Chondrocyte (in vitro differentiated cells): ENCODE results near the gene SFXN2. TPM values are rescaled to one million over a fixed set of nuclear protein-coding genes. Genes with fewer than 3 reads are reported as not detected.
A peak's percentile ranks its signal among the peaks of the same experiment; 100 is the strongest.
"Not testable (repeated sequence)": the region's sequence is repeated elsewhere in the genome, so short reads cannot be mapped to it uniquely, and the experiment has no call there.

ENCODE experiments used
- DNase-seq: peaks from one replicate; pipeline ENCODE4 v3.0.0; 2021; ENCODE audit warnings: mixed read lengths, low spot score
- H3K27ac Mint-ChIP-seq: one replicate; pipeline ENCODE4 v1.8.0; 2021; ENCODE audit warnings: mild to moderate bottlenecking, moderate library complexity, mixed read lengths; ENCODE audit not compliant: unreplicated experiment
- H3K27me3 Mint-ChIP-seq: 2 replicates; pipeline ENCODE4 v1.8.0; 2021; ENCODE audit warnings: low read depth, mixed read lengths
- H3K36me3 Mint-ChIP-seq: 2 replicates; pipeline ENCODE4 v1.8.0; 2021; ENCODE audit warnings: low read depth, mixed read lengths
- H3K4me1 Mint-ChIP-seq: 2 replicates; pipeline ENCODE4 v1.8.0; 2021; ENCODE audit warnings: low read depth, mild to moderate bottlenecking, mixed read lengths
- H3K4me3 Mint-ChIP-seq: one replicate; pipeline ENCODE4 v1.8.0; 2021; ENCODE audit warnings: mild to moderate bottlenecking, moderate library complexity, mixed read lengths; ENCODE audit not compliant: unreplicated experiment
- H3K9me3 Mint-ChIP-seq: 2 replicates; pipeline ENCODE4 v1.8.0; 2021; ENCODE audit warnings: low read depth, mixed read lengths
- CTCF ChIP-seq: fragments of 200-600 bp; sonication (generic); IDR thresholded peaks from 2 replicates; pipeline ENCODE4 v1.5.0; 2021; ENCODE audit warnings: antibody characterized with exemption, mild to moderate bottlenecking, moderate library complexity
- total RNA-seq: library from RNA; stranded (reverse); gene quantifications from 3 replicates; pipeline ENCODE4 v1.2.1, GENCODE V29; 2021

The SFXN2 gene
- total RNA-seq, 1 donor from 2014 or later: 4.0 TPM

GRCh38 chr10:102732661-102733060 lies 18.2 kb downstream of the SFXN2 start:
- TF ChIP-seq CTCF: no peak
- H3K36me3 Mint-ChIP-seq: peaks cover 3% of the 10 kb centered on the region
- DNase-seq: no peak
- no peak overlapping the region for H3K4me3 Mint-ChIP-seq
- no peaks in the 10 kb centered on the region for H3K9me3 Mint-ChIP-seq
- no peak overlapping the region for H3K27ac Mint-ChIP-seq
- no peaks in the 10 kb centered on the region for H3K27me3 Mint-ChIP-seq
- peaks cover 5% of the 10 kb centered on the region for H3K4me1 Mint-ChIP-seq

DNA sequence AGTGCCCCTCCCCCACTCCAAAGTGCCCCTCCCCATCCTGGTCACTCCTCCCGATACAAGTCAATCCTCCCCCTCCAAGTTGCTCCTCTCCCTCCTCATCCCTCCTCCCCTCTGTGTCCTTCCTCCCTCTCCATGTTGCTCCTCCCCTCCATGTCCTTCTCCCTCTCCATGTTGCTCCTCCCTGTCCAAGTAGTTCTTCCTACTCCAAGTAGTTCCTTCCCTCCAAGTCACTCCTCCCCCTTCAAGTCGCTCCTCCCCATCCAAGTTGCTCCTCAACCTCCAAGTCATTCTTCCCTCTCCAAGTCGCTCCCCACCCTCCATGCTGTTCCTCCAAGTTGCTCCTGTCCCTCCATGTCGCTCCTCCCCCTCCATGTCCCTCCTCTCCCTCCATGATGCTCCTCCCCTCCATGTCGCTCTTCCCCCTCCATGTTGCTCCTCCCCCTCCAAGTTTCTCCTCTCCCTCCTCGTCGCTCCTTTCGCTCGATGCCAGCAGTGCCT lies 20.7 kb downstream of the SFXN2 start:
- Mint-ChIP-seq H3K4me3 (no peak overlapping the region), H3K9me3 (no peaks in the 10 kb centered on the region), H3K4me1 (peaks cover 6% of the 10 kb centered on the region), H3K36me3 (peaks cover 3% of the 10 kb centered on the region), H3K27me3 (no peaks in the 10 kb centered on the region), H3K27ac (no peak overlapping the region)
- TF ChIP-seq CTCF: no peak
- no peak for DNase-seq

DNA sequence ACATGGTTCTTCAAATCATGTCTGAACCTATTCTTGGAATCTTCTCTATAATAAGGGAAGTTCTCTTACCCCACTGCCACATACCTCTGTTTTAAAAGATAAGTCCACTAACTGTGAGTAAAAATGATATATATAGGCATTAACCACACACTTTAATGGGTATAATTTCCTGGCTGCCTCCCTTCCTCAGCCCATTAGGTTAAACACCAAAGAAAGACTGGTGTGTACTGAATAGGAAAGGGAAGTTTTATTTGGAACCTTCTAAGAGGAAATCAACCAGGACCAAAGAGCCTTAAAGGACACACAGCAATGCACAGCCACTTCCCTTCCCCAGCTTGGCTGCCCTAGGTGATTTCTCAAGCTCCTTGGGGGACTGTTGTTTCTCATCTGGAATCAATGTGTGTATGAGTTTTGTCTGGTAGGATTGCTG lies 24.3 kb downstream of the SFXN2 start:
- H3K36me3 Mint-ChIP-seq: peaks cover 3% of the 10 kb centered on the region
- H3K9me3 Mint-ChIP-seq: no peaks in the 10 kb centered on the region
- H3K27me3 Mint-ChIP-seq: no peaks in the 10 kb centered on the region
- no peak overlapping the region for H3K27ac Mint-ChIP-seq
- peaks cover 19% of the 10 kb centered on the region for H3K4me1 Mint-ChIP-seq
- no peak for TF ChIP-seq CTCF
- no peak overlapping the region for H3K4me3 Mint-ChIP-seq
- no peak for DNase-seq

DNA sequence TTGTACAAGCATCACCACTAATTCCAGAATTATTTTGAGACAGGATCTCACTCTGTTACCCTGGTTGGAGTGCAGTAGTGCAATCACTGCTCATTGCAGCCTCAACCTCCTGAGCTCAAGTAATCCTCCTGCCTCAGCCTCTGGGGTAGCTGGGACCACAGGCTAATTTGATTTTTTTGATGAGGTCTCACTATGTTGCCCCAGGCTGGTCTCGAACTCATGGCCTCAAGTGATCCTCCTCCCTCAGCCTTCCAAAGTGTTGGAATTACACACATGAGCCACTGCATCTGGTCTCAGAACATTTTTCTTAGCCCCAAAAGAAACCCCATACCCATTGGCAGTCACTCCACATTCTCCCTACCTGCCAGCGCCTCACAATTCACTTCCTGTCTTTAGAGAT lies 25.8 kb downstream of the SFXN2 start:
- peaks cover 5% of the 10 kb centered on the region for H3K36me3 Mint-ChIP-seq
- H3K9me3 Mint-ChIP-seq: no peaks in the 10 kb centered on the region
- no peak for TF ChIP-seq CTCF
- peaks cover 25% of the 10 kb centered on the region for H3K4me1 Mint-ChIP-seq
- peak overlapping the region; percentile 36 for H3K27ac Mint-ChIP-seq
- DNase-seq: no peak
- H3K4me3 Mint-ChIP-seq: no peak overlapping the region
- H3K27me3 Mint-ChIP-seq: no peaks in the 10 kb centered on the region

DNA sequence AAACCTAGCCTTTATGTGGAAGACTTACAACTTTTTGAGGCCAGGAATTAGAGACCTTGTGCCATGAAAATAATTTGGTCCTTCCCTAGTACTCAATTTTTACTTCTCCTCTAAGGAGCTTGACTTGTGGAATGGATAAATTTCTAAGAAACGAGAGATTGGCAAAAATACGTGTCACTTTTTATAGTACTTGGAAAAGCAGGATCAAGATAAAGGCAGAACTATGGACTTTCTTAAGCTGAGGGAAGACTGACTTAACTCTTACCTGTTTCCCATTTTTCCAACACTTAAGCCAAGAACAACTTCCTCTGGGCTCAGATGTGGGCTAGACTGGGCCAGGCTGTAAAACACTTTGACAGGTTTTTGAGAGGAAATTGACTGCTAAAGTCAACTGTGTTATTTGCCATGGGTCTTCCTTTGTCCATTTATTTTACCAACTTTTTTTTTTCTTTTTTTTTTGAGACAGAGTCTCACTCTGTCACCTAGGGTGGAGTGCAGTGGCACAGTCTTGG lies 27.3 kb downstream of the SFXN2 start:
- Mint-ChIP-seq H3K36me3 (peaks cover 5% of the 10 kb centered on the region), H3K4me3 (no peak overlapping the region), H3K27me3 (no peaks in the 10 kb centered on the region), H3K27ac (no peak overlapping the region), H3K9me3 (no peaks in the 10 kb centered on the region), H3K4me1 (peaks cover 41% of the 10 kb centered on the region)
- no peak for DNase-seq
- TF ChIP-seq CTCF: no peak

GRCh38 chr10:102742313-102742712 lies 27.9 kb downstream of the SFXN2 start:
- DNase-seq, H3K27me3 Mint-ChIP-seq, H3K27ac Mint-ChIP-seq, H3K4me3 Mint-ChIP-seq, H3K9me3 Mint-ChIP-seq, H3K36me3 Mint-ChIP-seq: not testable (repeated sequence)
- peaks cover 43% of the 10 kb centered on the region for H3K4me1 Mint-ChIP-seq
